Measurements from ENCODE around the gene CCDC148.

The CCDC148 gene

GRCh38 chr2:158181171-158181570 is 275.4 kb downstream of the CCDC148 start (continued):
- TF ChIP-seq, protein P1, sequence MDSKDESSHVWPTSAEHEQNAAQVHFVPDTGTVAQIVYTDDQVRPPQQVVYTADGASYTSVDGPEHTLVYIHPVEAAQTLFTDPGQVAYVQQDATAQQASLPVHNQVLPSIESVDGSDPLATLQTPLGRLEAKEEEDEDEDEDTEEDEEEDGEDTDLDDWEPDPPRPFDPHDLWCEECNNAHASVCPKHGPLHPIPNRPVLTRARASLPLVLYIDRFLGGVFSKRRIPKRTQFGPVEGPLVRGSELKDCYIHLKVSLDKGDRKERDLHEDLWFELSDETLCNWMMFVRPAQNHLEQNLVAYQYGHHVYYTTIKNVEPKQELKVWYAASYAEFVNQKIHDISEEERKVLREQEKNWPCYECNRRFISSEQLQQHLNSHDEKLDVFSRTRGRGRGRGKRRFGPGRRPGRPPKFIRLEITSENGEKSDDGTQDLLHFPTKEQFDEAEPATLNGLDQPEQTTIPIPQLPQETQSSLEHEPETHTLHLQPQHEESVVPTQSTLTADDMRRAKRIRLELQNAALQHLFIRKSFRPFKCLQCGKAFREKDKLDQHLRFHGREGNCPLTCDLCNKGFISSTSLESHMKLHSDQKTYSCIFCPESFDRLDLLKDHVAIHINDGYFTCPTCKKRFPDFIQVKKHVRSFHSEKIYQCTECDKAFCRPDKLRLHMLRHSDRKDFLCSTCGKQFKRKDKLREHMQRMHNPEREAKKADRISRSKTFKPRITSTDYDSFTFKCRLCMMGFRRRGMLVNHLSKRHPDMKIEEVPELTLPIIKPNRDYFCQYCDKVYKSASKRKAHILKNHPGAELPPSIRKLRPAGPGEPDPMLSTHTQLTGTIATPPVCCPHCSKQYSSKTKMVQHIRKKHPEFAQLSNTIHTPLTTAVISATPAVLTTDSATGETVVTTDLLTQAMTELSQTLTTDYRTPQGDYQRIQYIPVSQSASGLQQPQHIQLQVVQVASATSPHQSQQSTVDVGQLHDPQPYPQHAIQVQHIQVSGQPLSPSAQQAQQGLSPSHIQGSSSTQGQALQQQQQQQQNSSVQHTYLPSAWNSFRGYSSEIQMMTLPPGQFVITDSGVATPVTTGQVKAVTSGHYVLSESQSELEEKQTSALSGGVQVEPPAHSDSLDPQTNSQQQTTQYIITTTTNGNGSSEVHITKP (tag by site-specific recombination; IDR thresholded peaks at IDR 0.05), result no peak
- no peak for TF ChIP-seq ZSCAN23 (tag by site-specific recombination; IDR thresholded peaks at IDR 0.05)
- TF ChIP-seq SCRT2 (tag by site-specific recombination; IDR thresholded peaks at IDR 0.05), result no peak
- TF ChIP-seq, protein P2, sequence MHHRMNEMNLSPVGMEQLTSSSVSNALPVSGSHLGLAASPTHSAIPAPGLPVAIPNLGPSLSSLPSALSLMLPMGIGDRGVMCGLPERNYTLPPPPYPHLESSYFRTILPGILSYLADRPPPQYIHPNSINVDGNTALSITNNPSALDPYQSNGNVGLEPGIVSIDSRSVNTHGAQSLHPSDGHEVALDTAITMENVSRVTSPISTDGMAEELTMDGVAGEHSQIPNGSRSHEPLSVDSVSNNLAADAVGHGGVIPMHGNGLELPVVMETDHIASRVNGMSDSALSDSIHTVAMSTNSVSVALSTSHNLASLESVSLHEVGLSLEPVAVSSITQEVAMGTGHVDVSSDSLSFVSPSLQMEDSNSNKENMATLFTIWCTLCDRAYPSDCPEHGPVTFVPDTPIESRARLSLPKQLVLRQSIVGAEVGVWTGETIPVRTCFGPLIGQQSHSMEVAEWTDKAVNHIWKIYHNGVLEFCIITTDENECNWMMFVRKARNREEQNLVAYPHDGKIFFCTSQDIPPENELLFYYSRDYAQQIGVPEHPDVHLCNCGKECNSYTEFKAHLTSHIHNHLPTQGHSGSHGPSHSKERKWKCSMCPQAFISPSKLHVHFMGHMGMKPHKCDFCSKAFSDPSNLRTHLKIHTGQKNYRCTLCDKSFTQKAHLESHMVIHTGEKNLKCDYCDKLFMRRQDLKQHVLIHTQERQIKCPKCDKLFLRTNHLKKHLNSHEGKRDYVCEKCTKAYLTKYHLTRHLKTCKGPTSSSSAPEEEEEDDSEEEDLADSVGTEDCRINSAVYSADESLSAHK (tag by site-specific recombination; IDR thresholded peaks at IDR 0.05), result no peak
- no peak for TF ChIP-seq OSR2 (tag by site-specific recombination; IDR thresholded peaks at IDR 0.05)

DNA sequence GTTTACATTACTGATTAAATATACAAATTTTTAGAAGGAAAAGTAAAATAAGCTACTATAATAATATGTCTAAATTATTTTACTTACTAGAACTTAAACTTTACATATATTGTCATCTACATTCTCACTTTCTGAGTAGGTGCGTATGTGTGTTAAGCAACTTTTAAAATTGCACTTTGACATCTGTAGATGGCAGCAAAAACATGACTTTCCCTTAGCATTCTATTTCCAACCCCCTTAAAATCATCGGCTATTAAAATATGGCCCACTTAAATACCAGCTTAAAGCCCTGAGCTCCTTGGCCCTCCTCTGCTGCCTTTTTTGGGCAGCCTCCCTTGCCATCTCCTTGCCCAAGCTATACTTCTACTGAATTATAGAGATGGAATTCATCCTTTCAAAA is 276.9 kb downstream of the CCDC148 start:
- no peaks in the 10 kb centered on the region for H3K4me1 ChIP-seq (ENCODE audit: control insufficient read depth, insufficient read depth, low read length)
- no peaks in the 10 kb centered on the region for H3K9me3 ChIP-seq (ENCODE audit: control insufficient read depth, insufficient read depth, low read depth, low read length)
- ChIA-PET CTCF (interaction anchor here (0.6 to 5.6 kb wide), 34 partner anchors 9 to 574 kb away, joined by 3 to 33 read pairs (median 3); no protein-coding TSS in a partner anchor), POLR2A (no interaction called here)
- no peak overlapping the region for H3K4me3 ChIP-seq (ENCODE audit: low read depth, low read length)
- H3K27ac ChIP-seq (ENCODE audit: extremely low read depth, low read depth, low read length), result no peak overlapping the region
- TF ChIP-seq, protein P3, sequence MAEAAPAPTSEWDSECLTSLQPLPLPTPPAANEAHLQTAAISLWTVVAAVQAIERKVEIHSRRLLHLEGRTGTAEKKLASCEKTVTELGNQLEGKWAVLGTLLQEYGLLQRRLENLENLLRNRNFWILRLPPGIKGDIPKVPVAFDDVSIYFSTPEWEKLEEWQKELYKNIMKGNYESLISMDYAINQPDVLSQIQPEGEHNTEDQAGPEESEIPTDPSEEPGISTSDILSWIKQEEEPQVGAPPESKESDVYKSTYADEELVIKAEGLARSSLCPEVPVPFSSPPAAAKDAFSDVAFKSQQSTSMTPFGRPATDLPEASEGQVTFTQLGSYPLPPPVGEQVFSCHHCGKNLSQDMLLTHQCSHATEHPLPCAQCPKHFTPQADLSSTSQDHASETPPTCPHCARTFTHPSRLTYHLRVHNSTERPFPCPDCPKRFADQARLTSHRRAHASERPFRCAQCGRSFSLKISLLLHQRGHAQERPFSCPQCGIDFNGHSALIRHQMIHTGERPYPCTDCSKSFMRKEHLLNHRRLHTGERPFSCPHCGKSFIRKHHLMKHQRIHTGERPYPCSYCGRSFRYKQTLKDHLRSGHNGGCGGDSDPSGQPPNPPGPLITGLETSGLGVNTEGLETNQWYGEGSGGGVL (tag by site-specific recombination; IDR thresholded peaks at IDR 0.05), result no peak
- TF ChIP-seq ZNF654 (tag by site-specific recombination; IDR thresholded peaks at IDR 0.05; ENCODE audit: low read depth) (peak; percentile 44), ZNF621 (tag by site-specific recombination; IDR thresholded peaks at IDR 0.05) (no peak)
- TF ChIP-seq, protein P4, sequence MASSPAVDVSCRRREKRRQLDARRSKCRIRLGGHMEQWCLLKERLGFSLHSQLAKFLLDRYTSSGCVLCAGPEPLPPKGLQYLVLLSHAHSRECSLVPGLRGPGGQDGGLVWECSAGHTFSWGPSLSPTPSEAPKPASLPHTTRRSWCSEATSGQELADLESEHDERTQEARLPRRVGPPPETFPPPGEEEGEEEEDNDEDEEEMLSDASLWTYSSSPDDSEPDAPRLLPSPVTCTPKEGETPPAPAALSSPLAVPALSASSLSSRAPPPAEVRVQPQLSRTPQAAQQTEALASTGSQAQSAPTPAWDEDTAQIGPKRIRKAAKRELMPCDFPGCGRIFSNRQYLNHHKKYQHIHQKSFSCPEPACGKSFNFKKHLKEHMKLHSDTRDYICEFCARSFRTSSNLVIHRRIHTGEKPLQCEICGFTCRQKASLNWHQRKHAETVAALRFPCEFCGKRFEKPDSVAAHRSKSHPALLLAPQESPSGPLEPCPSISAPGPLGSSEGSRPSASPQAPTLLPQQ (tag by site-specific recombination; IDR thresholded peaks at IDR 0.05), result peak; percentile 60
- TF ChIP-seq, protein P5, sequence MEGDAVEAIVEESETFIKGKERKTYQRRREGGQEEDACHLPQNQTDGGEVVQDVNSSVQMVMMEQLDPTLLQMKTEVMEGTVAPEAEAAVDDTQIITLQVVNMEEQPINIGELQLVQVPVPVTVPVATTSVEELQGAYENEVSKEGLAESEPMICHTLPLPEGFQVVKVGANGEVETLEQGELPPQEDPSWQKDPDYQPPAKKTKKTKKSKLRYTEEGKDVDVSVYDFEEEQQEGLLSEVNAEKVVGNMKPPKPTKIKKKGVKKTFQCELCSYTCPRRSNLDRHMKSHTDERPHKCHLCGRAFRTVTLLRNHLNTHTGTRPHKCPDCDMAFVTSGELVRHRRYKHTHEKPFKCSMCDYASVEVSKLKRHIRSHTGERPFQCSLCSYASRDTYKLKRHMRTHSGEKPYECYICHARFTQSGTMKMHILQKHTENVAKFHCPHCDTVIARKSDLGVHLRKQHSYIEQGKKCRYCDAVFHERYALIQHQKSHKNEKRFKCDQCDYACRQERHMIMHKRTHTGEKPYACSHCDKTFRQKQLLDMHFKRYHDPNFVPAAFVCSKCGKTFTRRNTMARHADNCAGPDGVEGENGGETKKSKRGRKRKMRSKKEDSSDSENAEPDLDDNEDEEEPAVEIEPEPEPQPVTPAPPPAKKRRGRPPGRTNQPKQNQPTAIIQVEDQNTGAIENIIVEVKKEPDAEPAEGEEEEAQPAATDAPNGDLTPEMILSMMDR (tag by site-specific recombination; IDR thresholded peaks at IDR 0.05), result peak; percentile 26; the same call in 1 of the 2 replicates
- H3K36me3 ChIP-seq (ENCODE audit: control insufficient read depth in 2 of 2, insufficient read depth in 1 of 2, low read length in 2 of 2), result no peaks in the 10 kb centered on the region

GRCh38 chr2:158178646-158179045 is 277.9 kb downstream of the CCDC148 start:
- Histone ChIP-seq H3K4me3 (ENCODE audit: low read depth, low read length) (no peak overlapping the region), H3K9me3 (ENCODE audit: control insufficient read depth, insufficient read depth, low read depth, low read length) (no peaks in the 10 kb centered on the region), H3K36me3 (ENCODE audit: control insufficient read depth in 2 of 2, insufficient read depth in 1 of 2, low read length in 2 of 2) (no peaks in the 10 kb centered on the region), H3K27ac (ENCODE audit: extremely low read depth, low read depth, low read length) (no peak overlapping the region), H3K4me1 (ENCODE audit: control insufficient read depth, insufficient read depth, low read length) (no peaks in the 10 kb centered on the region)
- CTCF ChIA-PET, result interaction anchor here (0.7 to 5.6 kb wide), 9 partner anchors 10 to 575 kb away, joined by 3 to 33 read pairs (median 5); partner anchors contain the start of gene PKP4
- TF ChIP-seq OVOL3 (tag by site-specific recombination; IDR thresholded peaks at IDR 0.05) (no peak), ZFP69B (tag by site-specific recombination; IDR thresholded peaks at IDR 0.05) (no peak), ZNF274 (IDR thresholded peaks at IDR 0.05; ENCODE audit: low read length) (no peak), ZNF274 (tag by site-specific recombination; IDR thresholded peaks at IDR 0.05; ENCODE audit: borderline replicate concordance) (no peak), ZNF623 (tag by site-specific recombination; IDR thresholded peaks at IDR 0.05) (no peak), ZNF521 (tag by site-specific recombination; IDR thresholded peaks at IDR 0.05) (no peak), ZNF747 (tag by site-specific recombination; IDR thresholded peaks at IDR 0.05) (no peak), ZNF16 (tag by site-specific recombination; IDR thresholded peaks at IDR 0.05; ENCODE audit: low read depth) (no peak)
- POLR2A ChIA-PET, result no interaction called here
